ENCODE measurements around the gene SPSB1.

DNA sequence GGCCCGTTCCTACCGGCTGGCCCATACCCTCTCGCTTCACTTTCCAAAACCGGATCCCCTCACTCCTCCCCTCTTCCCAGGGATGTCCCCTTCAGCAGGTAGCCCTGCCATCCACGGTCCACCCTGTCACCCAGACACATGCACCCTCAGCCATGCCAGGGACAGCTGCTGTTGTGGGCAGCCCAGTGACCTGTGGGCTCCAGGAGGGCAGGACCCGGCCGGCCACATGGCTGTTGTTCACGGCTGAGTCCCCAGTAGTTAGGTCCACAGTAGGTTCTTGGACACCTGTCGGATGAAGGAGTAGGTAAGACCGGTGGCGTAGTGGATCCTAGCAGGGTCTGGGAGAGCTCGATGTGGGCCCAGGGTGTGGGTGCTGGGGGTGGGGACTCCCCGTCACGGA lies 12.5 kb downstream of the SPSB1 start:
- no peak for TF ChIP-seq POLR2A (IDR thresholded peaks at IDR 0.05)
- TF ChIP-seq, protein P1, sequence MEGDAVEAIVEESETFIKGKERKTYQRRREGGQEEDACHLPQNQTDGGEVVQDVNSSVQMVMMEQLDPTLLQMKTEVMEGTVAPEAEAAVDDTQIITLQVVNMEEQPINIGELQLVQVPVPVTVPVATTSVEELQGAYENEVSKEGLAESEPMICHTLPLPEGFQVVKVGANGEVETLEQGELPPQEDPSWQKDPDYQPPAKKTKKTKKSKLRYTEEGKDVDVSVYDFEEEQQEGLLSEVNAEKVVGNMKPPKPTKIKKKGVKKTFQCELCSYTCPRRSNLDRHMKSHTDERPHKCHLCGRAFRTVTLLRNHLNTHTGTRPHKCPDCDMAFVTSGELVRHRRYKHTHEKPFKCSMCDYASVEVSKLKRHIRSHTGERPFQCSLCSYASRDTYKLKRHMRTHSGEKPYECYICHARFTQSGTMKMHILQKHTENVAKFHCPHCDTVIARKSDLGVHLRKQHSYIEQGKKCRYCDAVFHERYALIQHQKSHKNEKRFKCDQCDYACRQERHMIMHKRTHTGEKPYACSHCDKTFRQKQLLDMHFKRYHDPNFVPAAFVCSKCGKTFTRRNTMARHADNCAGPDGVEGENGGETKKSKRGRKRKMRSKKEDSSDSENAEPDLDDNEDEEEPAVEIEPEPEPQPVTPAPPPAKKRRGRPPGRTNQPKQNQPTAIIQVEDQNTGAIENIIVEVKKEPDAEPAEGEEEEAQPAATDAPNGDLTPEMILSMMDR (IDR thresholded peaks at IDR 0.05), result no peak
- no peak for TF ChIP-seq POLR2AphosphoS5 (IDR thresholded peaks at IDR 0.05)
- no peak for TF ChIP-seq EP300 (IDR thresholded peaks at IDR 0.05)

Measured in stomach (tissue), 4 donors.